WI38 (cell line): ENCODE data around the gene THRB.

Experiments
- H3K4me3 ChIP-seq: 2 replicates; pipeline ENCODE4 v1.5.1; 2011; ENCODE audit warnings: low read depth, mild to moderate bottlenecking, control low read depth, low read length
- CTCF ChIP-seq: IDR thresholded peaks from 2 replicates; pipeline ENCODE4 v1.5.1; 2012; ENCODE audit warnings: low read depth, mild to moderate bottlenecking, control low read depth, low read length

Gene THRB

GRCh38 chr3:24529210-24529609, 34.6 kb upstream of the THRB start:
- no peak for TF ChIP-seq CTCF

GRCh38 chr3:24526640-24527212, 32.1 kb upstream of the THRB start:
- no peak for TF ChIP-seq CTCF
- no peak overlapping the region for H3K4me3 ChIP-seq

More at GRCh38 chr3:24529210-24529609, 34.6 kb upstream of the THRB start:
- no peak overlapping the region for H3K4me3 ChIP-seq

- no peak for TF ChIP-seq CTCF
- H3K4me3 ChIP-seq: no peak overlapping the region
Measured at GRCh38 chr3:24525557-24525956, 30.9 kb upstream of the THRB start.

GRCh38 chr3:24525022-24525421, 30.4 kb upstream of the THRB start:
- no peak overlapping the region for H3K4me3 ChIP-seq
- TF ChIP-seq CTCF: no peak

- no peak overlapping the region for H3K4me3 ChIP-seq
- TF ChIP-seq CTCF: no peak
Measured at GRCh38 chr3:24523988-24524727, 29.5 kb upstream of the THRB start.

- no peak for TF ChIP-seq CTCF
- no peak overlapping the region for H3K4me3 ChIP-seq
Measured at GRCh38 chr3:24523215-24523614, 28.6 kb upstream of the THRB start.

GRCh38 chr3:24522146-24522579, 27.5 kb upstream of the THRB start:
- no peak overlapping the region for H3K4me3 ChIP-seq
- TF ChIP-seq CTCF: no peak
